H1 (cell line): ENCODE data around the gene KLRC2. TPM values are rescaled to one million over a fixed set of nuclear protein-coding genes. Genes with fewer than 3 reads are reported as not detected.

Source experiments
- CTCF ChIA-PET: fragments of 300-600 bp; sonication (Branson Sonifier 250); formaldehyde crosslinking; loops from one replicate; lab custom pipeline; 2021; ENCODE audit not compliant: partially characterized antibody; lab: Charles Lee
- POLR2A ChIA-PET: fragments of 300-600 bp; sonication (Branson Sonifier 250); formaldehyde crosslinking; loops from one replicate; lab custom pipeline; 2021; ENCODE audit warnings: inconsistent platforms; ENCODE audit not compliant: partially characterized antibody; lab: Charles Lee
- DNase-seq, 2 experiments: peaks; one replicate each; pipeline versions ENCODE4 v3.0.0 to v3.0.0-alpha.2; 2010 to 2022; ENCODE audit warnings: low spot score in 2 of 2, low read depth in 1 of 2, mixed read lengths in 1 of 2
- FAIRE-seq: peaks from 2 replicates; lab custom pipeline; 2011; peaks lifted over from hg19 to GRCh38; lab: Jason Lieb, UNC
- H2AFZ ChIP-seq: 2 replicates; pipeline ENCODE4 v1.8.1; 2012; ENCODE audit warnings: low read length, inconsistent platforms
- H2AK5ac ChIP-seq: 2 replicates; pipeline ENCODE4 v1.6.1; 2013; ENCODE audit warnings: low read depth, low read length
- H2BK120ac ChIP-seq: replicated peaks from 2 replicates; pipeline ENCODE3; 2013; ENCODE audit warnings: low read depth, low read length, inconsistent platforms
- H2BK12ac ChIP-seq: 2 replicates; pipeline ENCODE4 v1.6.1; 2013; ENCODE audit warnings: low read depth, low read length
- H2BK15ac ChIP-seq: 2 replicates; pipeline ENCODE4 v1.6.1; 2013; ENCODE audit warnings: low read length
- H2BK20ac ChIP-seq: 2 replicates; pipeline ENCODE4 v1.6.1; 2013; ENCODE audit warnings: low read length
- H2BK5ac ChIP-seq: 2 replicates; pipeline ENCODE4 v1.6.1; 2013; ENCODE audit warnings: low read depth, low read length
- H3K14ac ChIP-seq: 2 replicates; pipeline ENCODE4 v1.6.1; 2013; ENCODE audit warnings: inconsistent platforms; ENCODE audit not compliant: insufficient read length
- H3K18ac ChIP-seq: 2 replicates; pipeline ENCODE4 v1.6.1; 2013; ENCODE audit warnings: low read length; ENCODE audit errors: extremely low read depth
- H3K23ac ChIP-seq: 2 replicates; pipeline ENCODE4 v1.6.1; 2013; ENCODE audit warnings: inconsistent platforms; ENCODE audit not compliant: insufficient read length
- H3K23me2 ChIP-seq: 2 replicates; pipeline ENCODE4 v1.6.1; 2013; ENCODE audit warnings: low read depth, low read length
- H3K27ac ChIP-seq: 2 replicates; pipeline ENCODE4 v1.6.1; 2011; ENCODE audit warnings: low read depth, low read length, inconsistent platforms
- H3K27me3 ChIP-seq, 4 experiments: replicated peaks in 1 of 4; 1 replicate in 1 of 4; 2 replicates in 3 of 4; pipeline versions ENCODE4 v1.6.1 to v1.8.1; 2011 to 2013; ENCODE audit warnings: low read length in 3 of 4, mild to moderate bottlenecking in 3 of 4, inconsistent platforms in 2 of 4, mixed read lengths in 2 of 4, moderate library complexity in 1 of 4; ENCODE audit not compliant: control insufficient read depth in 3 of 4, insufficient read depth in 3 of 4; ENCODE audit errors: extremely low read depth in 1 of 4
- H3K36me3 ChIP-seq, 4 experiments: 2 replicates each; pipeline versions ENCODE4 v1.6.1 to v1.8.1; 2011 to 2013; ENCODE audit warnings: mild to moderate bottlenecking in 4 of 4, low read length in 3 of 4, moderate library complexity in 2 of 4, control low read depth in 1 of 4, inconsistent platforms in 1 of 4; ENCODE audit not compliant: insufficient read depth in 4 of 4, control insufficient read depth in 2 of 4
- H3K4ac ChIP-seq: replicated peaks from 2 replicates; pipeline ENCODE3; 2013; ENCODE audit warnings: low read length, low read depth, mixed read lengths, inconsistent platforms; ENCODE audit not compliant: insufficient read length
- H3K4me1 ChIP-seq, 4 experiments: replicated peaks in 1 of 4; 1 replicate in 1 of 4; 2 replicates in 3 of 4; pipeline versions ENCODE4 v1.6.1 to v1.8.1; 2011 to 2013; ENCODE audit warnings: low read length in 3 of 4, inconsistent platforms in 2 of 4, mixed read lengths in 1 of 4; ENCODE audit not compliant: insufficient read depth in 4 of 4, control insufficient read depth in 3 of 4
- H3K4me2 ChIP-seq, 2 experiments: 2 replicates each; pipeline versions ENCODE4 v1.6.1 to v1.8.1; 2011 to 2013; ENCODE audit warnings: low read depth in 2 of 2, low read length in 2 of 2, control low read depth in 1 of 2, inconsistent platforms in 1 of 2, mild to moderate bottlenecking in 1 of 2; ENCODE audit not compliant: insufficient read depth in 1 of 2
- H3K4me3 ChIP-seq, 4 experiments: fragments of 200-600, 300-600 bp in 1 of 4; sonication (generic), shearing (Covaris generic), sonication (Bioruptor Twin) in 1 of 4; 2 replicates each; pipeline versions ENCODE4 v1.5.1 to v1.8.1; 2011 to 2016; ENCODE audit warnings: low read length in 4 of 4, low read depth in 3 of 4, control low read depth in 2 of 4, inconsistent platforms in 2 of 4, mild to moderate bottlenecking in 2 of 4, mixed read lengths in 1 of 4, moderate library complexity in 1 of 4; ENCODE audit not compliant: insufficient read depth in 2 of 4; ENCODE audit errors: extremely low read depth in 1 of 4
- H3K56ac ChIP-seq: replicated peaks from 2 replicates; pipeline ENCODE3; 2013; ENCODE audit warnings: low read depth, mild to moderate bottlenecking, mixed read lengths, low read length, inconsistent platforms; ENCODE audit not compliant: insufficient read length
- H3K79me1 ChIP-seq: 2 replicates; pipeline ENCODE4 v1.6.1; 2013; ENCODE audit warnings: low read depth, low read length, control low read depth
- H3K79me2 ChIP-seq, 2 experiments: 2 replicates each; pipeline versions ENCODE4 v1.6.1 to v1.8.1; 2012 to 2013; ENCODE audit warnings: low read length in 2 of 2, mild to moderate bottlenecking in 2 of 2, inconsistent platforms in 1 of 2; ENCODE audit not compliant: insufficient read depth in 2 of 2, control insufficient read depth in 1 of 2
- H3K9ac ChIP-seq, 4 experiments: replicated peaks in 1 of 4; 1 replicate in 1 of 4; 2 replicates in 3 of 4; pipeline versions ENCODE4 v1.6.1 to v1.8.1; 2011 to 2013; ENCODE audit warnings: low read depth in 3 of 4, low read length in 3 of 4, control low read depth in 2 of 4, mild to moderate bottlenecking in 2 of 4, moderate library complexity in 2 of 4, inconsistent platforms in 1 of 4; ENCODE audit errors: extremely low read depth in 1 of 4
- H3K9me3 ChIP-seq, 2 experiments: 2 replicates each; pipeline versions ENCODE4 v1.6.1 to v1.8.1; 2012 to 2013; ENCODE audit warnings: mild to moderate bottlenecking in 2 of 2, moderate library complexity in 2 of 2, control low read depth in 1 of 2, inconsistent platforms in 1 of 2, low read depth in 1 of 2, low read length in 1 of 2, mixed read lengths in 1 of 2; ENCODE audit not compliant: insufficient read depth in 2 of 2
- H4K20me1 ChIP-seq, 2 experiments: replicated peaks in 1 of 2; 2 replicates each; pipeline versions ENCODE3 to v1.8.1; 2011 to 2013; ENCODE audit warnings: inconsistent platforms in 2 of 2, low read length in 2 of 2, mild to moderate bottlenecking in 1 of 2; ENCODE audit not compliant: insufficient read depth in 2 of 2, control insufficient read depth in 1 of 2
- H4K5ac ChIP-seq: 2 replicates; pipeline ENCODE4 v1.6.1; 2013; ENCODE audit warnings: low read length, low read depth, mixed read lengths, inconsistent platforms; ENCODE audit not compliant: insufficient read length
- H4K8ac ChIP-seq: 2 replicates; pipeline ENCODE4 v1.8.0; 2013; ENCODE audit warnings: mild to moderate bottlenecking, moderate library complexity, low read length, inconsistent platforms; ENCODE audit not compliant: insufficient read depth; ENCODE audit errors: extremely low read depth
- H4K91ac ChIP-seq: replicated peaks from 2 replicates; pipeline ENCODE3; 2013; ENCODE audit warnings: low read length, mixed read lengths, inconsistent platforms; ENCODE audit not compliant: insufficient read length
- KDM1A ChIP-seq: fragments of 200-600, 300-600 bp; sonication (generic); IDR thresholded peaks from 2 replicates; pipeline ENCODE4 v1.7.1; 2016; ENCODE audit warnings: mild to moderate bottlenecking, low read length, borderline replicate concordance
- RNF2 ChIP-seq: fragments of 200-900, 300-1000 bp; sonication (generic); IDR thresholded peaks from 2 replicates; pipeline ENCODE4 v1.7.1; 2016; ENCODE audit warnings: borderline replicate concordance, low read depth, mild to moderate bottlenecking, antibody characterized with exemption, low read length; ENCODE audit not compliant: poor library complexity, severe bottlenecking; ENCODE audit errors: missing control alignments
- WGBS, 2 experiments: shearing (Covaris generic) in 1 of 2; methylation state at CpG; one replicate each; pipeline versions ENCODE4 v1.1.6 to v1.1.7; 2013 to 2015; ENCODE audit warnings: low lambda C conversion rate in 2 of 2, mixed read lengths in 2 of 2, inconsistent platforms in 1 of 2, low coverage in 1 of 2, missing lambda C conversion rate in 1 of 2; ENCODE audit not compliant: insufficient replicate concordance in 2 of 2, insufficient coverage in 1 of 2, insufficient read length in 1 of 2; ENCODE audit errors: extremely low coverage in 1 of 2, missing lambda C conversion rate in 1 of 2; 5-methylcytosine and 5-hydroxymethylcytosine counted together
- polyA plus RNA-seq, 7 experiments: library from polyadenylated mRNA; depleted of rRNA in 3 of 7; stranded (reverse) in 5 of 7; unstranded in 2 of 7; fragments of >200 nt in 5 of 7; fragments of 200-250 nt in 2 of 7; gene quantifications; 1 replicate in 5 of 7; 2 replicates in 1 of 7; 4 replicates in 1 of 7; pipeline versions ENCODE4 v1.2.1 to v1.2.3, GENCODE V29; 2011 to 2013; ENCODE audit warnings: missing spikeins in 2 of 7, mixed read lengths in 2 of 7
- total RNA-seq: library from RNA; stranded (reverse); fragmentation: NEBNext Ultra II Directional; extraction: Animal tissue kit (Norgen Biotek cat#: 25700); gene quantifications from 2 replicates; pipeline ENCODE4 v1.2.1, GENCODE V29; 2021

The KLRC2 gene
- total and polyA plus RNA-seq, 2 of the 8 experiments (the other 6 are each of a cell fraction or from before 2014, with no cell fraction given), result not detected

- Histone ChIP-seq H2BK20ac (no peak overlapping the region), H3K9ac (no peak overlapping the region), H3K14ac (no peak overlapping the region), H2BK120ac (no peak overlapping the region), H3K9me3 (no peaks in the 10 kb centered on the region), H3K23ac (no peak overlapping the region), H3K18ac (no peak overlapping the region), H3K4me3 (no peak overlapping the region), H3K56ac (no peak overlapping the region), H3K4me2 (no peak overlapping the region), H3K27me3 (peaks cover 0 to 1% (median 0%) of the 10 kb centered on the region in 4 experiments; a peak in 1 of 7 replicates), H3K4me1 (no peaks in the 10 kb centered on the region), H2BK12ac (no peak overlapping the region), H4K5ac (no peak overlapping the region), H4K8ac (no peak overlapping the region), H2BK5ac (no peak overlapping the region), H4K91ac (no peak overlapping the region), H3K4ac (no peak overlapping the region), H3K23me2 (no peaks in the 10 kb centered on the region), H4K20me1 (no peaks in the 10 kb centered on the region), H2AK5ac (no peak overlapping the region), H3K27ac (no peak overlapping the region), H2AFZ (0 out of 2 replicates have a peak overlapping the region, but pooled peaks have one; percentile 12), H3K79me2 (no peaks in the 10 kb centered on the region), H2BK15ac (no peak overlapping the region), H3K36me3 (no peaks in the 10 kb centered on the region), H3K79me1 (no peaks in the 10 kb centered on the region)
- TF ChIP-seq RNF2 (no peak), KDM1A (no peak)
- CTCF ChIA-PET, result interaction anchor here (1.7 kb wide), 1 partner anchor 29 kb away, joined by 4 read pairs; no protein-coding TSS in a partner anchor
- no peak for FAIRE-seq
- WGBS, 2 experiments, result 82% methylated on average over 6 of the region's 6 CpGs; no CpG with 5 or more reads in 1 of the 2 experiments
- POLR2A ChIA-PET, result no interaction called here
- DNase-seq, result no peak
Observed at GRCh38 chr12:10395390-10395998, 40.3 kb downstream of the KLRC2 start.
